ENCODE measurements around the gene HEATR9.

HEATR9 gene

GRCh38 chr17:35864853-35865252 is 3.8 kb downstream of the HEATR9 start:
- no peak for DNase-seq (ENCODE audit: low read depth in 2 of 2)

DNA sequence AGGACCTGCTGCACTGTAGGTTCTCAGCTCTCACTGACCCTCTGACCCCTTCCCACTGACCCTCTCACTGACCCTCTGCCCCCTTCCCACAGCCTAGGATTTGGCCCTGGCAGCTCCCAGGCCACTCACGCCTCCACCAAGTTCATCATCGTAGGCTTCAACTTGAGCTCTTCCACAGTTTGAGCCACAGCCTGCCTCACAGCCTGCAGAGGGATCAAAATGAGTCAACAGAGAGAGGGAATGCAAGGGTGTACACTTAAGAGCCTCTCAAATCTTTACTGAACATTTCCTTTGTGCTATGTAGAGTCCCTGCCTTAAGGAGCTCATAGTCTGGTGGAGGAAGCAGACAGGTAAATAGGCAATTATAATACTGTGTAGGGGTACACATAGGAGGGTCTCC is 12.1 kb downstream of the HEATR9 start:
- DNase-seq (ENCODE audit: low read depth in 2 of 2) = no peak

DNA sequence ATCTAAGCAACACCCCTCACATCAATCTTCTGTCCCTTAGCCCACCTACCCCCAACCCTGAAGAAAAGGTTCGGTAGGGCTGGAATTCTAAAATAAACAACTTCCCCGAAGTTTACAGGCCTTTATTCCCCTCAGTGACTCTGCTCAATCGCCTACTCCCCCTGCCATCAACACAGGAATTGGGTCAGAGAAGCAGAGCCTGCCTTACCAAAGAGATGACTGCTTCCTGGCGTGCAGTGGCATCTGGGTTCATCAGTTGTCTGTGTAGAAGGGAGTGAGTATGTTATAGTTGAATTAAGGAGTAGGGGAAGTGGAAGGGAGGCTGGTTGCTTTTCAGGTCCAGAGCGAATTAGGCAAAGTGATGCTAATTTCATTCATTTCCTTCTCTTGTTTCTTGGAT is 12.7 kb downstream of the HEATR9 start:
- DNase-seq (ENCODE audit: low read depth in 2 of 2) = no peak

GRCh38 chr17:35849469-35850348 is 19.0 kb downstream of the HEATR9 start:
- peak; percentile 14 to 44 for DNase-seq (ENCODE audit: low read depth in 2 of 2)

DNA sequence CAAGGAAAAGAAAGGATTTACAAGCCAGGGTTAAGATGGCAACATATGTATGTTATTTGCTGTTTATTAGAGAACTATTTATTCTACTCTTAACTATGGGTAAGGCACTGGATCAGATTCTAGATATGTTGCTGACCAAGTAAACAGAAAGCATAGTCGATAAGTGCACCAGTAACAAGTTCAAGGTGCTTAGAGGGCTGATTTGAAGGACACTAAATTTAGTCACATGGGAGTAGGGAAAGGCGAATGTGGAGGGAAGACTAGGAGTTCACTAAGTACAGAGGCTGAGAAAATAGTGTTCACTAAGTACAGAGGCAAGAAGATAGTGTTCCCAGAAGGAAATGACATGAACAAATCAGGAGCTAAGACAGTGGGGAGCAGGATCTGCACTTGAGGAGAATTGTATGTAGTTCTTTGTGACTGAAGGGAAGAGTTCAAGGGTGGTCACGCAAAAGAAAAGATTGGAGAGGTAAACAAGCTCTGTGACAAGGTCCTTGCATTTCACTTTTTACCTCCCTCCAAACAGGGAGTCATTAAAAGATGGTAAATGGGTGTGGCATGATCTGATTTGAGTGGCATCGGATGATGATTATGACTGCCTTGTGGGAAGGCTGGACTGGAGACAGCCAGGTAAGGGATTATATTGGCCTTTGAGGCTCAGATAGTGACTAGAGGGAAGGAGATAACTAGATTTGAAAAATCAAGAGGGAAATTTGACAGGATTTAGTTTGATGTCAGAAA is 20.9 kb downstream of the HEATR9 start:
- DNase-seq (ENCODE audit: low read depth in 2 of 2) = no peak

GRCh38 chr17:35847006-35847405 is 21.7 kb downstream of the HEATR9 start:
- no peak for DNase-seq (ENCODE audit: low read depth in 2 of 2)

GRCh38 chr17:35846055-35846809 is 22.5 kb downstream of the HEATR9 start:
- no peak for DNase-seq (ENCODE audit: low read depth in 2 of 2)

GRCh38 chr17:35844547-35844946 is 24.1 kb downstream of the HEATR9 start:
- no peak for DNase-seq (ENCODE audit: low read depth in 2 of 2)

- DNase-seq (ENCODE audit: low read depth in 2 of 2) = no peak
Measured at GRCh38 chr17:35843698-35844097, 25.0 kb downstream of the HEATR9 start.

DNA sequence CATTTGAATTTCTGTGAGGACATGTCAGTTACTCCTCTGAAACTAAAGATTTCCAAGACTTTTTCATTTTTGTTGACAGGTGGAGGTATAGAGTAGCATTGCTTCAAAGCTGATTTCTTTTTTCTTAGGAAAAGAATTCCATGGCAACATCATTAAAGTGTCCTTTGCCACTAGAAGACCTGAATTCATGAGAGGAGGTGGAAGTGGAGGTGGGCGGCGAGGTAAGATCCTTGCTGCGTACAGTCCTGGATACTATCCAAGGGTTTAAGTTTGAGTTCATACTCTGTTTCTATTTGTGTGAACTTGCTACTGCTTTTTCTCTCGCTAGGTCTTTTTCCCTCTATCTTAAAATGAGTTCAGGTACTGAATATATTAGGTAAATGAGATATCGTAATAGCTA is 26.5 kb downstream of the HEATR9 start:
- DNase-seq (ENCODE audit: low read depth in 2 of 2) = no peak

GRCh38 chr17:35841505-35841904 is 27.2 kb downstream of the HEATR9 start:
- no peak for DNase-seq (ENCODE audit: low read depth in 2 of 2)

DNA sequence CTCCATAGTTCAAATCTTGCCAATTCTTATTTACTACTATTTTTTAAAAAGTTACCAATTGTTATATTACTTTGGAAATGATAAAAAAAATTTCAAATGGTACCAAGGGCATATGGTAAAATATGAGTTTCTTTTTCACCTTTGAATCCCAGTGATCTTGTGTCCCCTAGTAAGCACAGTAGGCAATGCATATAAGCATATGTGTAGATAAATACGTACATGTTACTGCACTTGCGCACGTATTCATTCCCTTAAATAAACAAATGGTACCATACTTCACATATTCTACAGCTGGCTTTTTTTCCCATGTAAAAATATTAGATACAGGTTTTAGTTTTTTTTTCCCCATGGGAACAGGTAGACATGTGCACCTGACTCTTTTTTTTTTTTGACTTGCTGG is 27.6 kb downstream of the HEATR9 start:
- no peak for DNase-seq (ENCODE audit: low read depth in 2 of 2)

GRCh38 chr17:35825206-35825605 is 43.5 kb downstream of the HEATR9 start:
- no peak for DNase-seq (ENCODE audit: low read depth in 2 of 2)

DNA sequence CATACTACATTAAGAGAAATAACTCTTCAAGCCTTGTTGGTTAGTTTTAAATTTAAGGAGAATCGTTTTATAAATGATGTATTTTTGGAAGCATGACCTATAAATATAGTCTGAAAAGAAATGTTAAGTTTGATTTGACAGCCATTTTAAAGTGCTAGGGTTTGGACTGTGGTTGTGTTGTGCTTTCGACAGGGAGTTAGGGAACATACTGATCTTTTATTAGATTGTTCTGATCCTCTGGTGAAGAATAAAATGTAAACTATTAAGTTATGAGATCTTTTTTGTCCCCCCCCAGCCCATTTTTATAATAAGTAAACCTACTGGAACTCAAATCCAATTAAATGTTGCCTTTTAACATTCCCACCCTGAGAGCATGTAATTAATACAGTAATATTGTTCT is 47.4 kb downstream of the HEATR9 start:
- no peak for DNase-seq (ENCODE audit: low read depth in 2 of 2)

GRCh38 chr17:35819455-35819854 is 49.2 kb downstream of the HEATR9 start:
- DNase-seq (ENCODE audit: low read depth in 2 of 2) = no peak

DNA sequence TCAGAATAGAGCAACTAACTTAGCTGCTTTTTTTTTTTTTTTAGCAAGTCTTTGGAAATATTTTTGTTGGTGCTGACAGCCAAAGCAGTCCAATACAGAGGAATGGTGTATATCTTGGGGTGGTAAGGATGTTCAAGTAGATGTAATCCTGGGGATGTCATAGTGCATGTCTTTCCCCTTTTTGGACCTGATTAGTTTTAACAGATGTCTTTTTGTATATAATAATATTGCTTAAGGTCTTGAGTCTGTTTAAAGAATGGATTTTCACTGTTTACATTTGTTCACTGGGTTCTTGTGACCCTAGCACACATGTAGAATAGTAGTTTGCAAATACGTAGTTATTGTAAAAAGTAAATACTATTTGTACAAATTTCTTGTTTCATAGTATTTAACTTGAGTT is 51.5 kb downstream of the HEATR9 start:
- DNase-seq (ENCODE audit: low read depth in 2 of 2) = no peak

GRCh38 chr17:35816723-35817122 is 52.0 kb downstream of the HEATR9 start:
- DNase-seq (ENCODE audit: low read depth in 2 of 2) = no peak

GRCh38 chr17:35812456-35812855 is 56.2 kb downstream of the HEATR9 start:
- no peak for DNase-seq (ENCODE audit: low read depth in 2 of 2)

GRCh38 chr17:35811759-35812158 is 56.9 kb downstream of the HEATR9 start:
- DNase-seq (ENCODE audit: low read depth in 2 of 2) = no peak

DNA sequence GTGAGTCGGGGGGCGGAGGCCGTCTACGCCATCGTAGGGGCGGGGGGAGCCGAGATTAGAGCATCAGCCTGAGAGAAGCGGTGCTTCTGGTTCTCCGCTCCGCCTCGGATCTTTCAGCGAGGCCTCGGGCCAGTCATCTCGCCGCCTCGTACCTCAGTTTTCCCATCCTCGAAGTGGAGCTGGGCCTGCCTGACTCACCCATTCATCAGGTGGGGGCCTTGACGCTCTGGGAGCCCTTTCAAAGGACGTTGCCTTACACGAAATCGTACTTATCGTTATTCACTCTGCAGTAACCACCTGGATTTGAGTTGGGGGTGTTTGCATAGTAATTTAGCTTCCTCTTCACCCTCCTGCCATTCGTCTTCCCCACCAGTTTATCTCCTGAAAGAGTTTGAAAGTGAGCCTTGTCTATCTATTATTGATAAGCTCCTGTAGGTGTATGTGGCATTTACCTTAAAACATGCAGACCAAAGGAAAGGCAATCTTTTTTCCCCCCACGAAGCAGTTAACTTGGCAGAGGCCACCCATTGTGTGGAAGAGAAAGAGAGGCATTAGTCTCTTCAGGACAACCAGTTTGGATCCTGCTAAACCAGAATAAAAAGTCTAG is 58.7 kb downstream of the HEATR9 start:
- no peak for DNase-seq (ENCODE audit: low read depth in 2 of 2)

GRCh38 chr17:35808962-35809854 is 59.5 kb downstream of the HEATR9 start, which contains the start of gene TAF15:
Gene TAF15, plus strand, starts transcription at chr17:35809484. Its CDS starts 86 bp downstream, at chr17:35809570.
- DNase-seq (ENCODE audit: low read depth in 2 of 2) = peak; percentile 93 to 94
